RWPE1 (cell line): ENCODE data around the gene PRKN.

Experiments
- CTCF ChIA-PET: fragments of 350-600 bp; sonication (Branson Sonifier 250); formaldehyde crosslinking; extraction: SDS; loops from one replicate; lab custom pipeline; 2021; lab: Yijun Ruan, JAX
- POLR2A ChIA-PET: fragments of 400-600 bp; formaldehyde crosslinking; extraction: SDS; loops from one replicate; lab custom pipeline; 2020; ENCODE audit warnings: antibody characterized with exemption; ENCODE audit not compliant: low non-redundant PET; lab: Yijun Ruan, JAX
- DNase-seq: peaks from one replicate; pipeline ENCODE4 v3.0.0; 2012; ENCODE audit warnings: low spot score
- H3K27ac ChIP-seq: fragments of 450-650 bp; 2 replicates; pipeline ENCODE4 v1.5.1; 2017
- TF ChIP-seq, protein P1 (sequence below): fragments of 450-650 bp; conservative IDR thresholded peaks from 2 replicates; pipeline ENCODE4 v1.5.1; 2017; ENCODE audit warnings: low read depth, mild to moderate bottlenecking

The PRKN gene

DNA sequence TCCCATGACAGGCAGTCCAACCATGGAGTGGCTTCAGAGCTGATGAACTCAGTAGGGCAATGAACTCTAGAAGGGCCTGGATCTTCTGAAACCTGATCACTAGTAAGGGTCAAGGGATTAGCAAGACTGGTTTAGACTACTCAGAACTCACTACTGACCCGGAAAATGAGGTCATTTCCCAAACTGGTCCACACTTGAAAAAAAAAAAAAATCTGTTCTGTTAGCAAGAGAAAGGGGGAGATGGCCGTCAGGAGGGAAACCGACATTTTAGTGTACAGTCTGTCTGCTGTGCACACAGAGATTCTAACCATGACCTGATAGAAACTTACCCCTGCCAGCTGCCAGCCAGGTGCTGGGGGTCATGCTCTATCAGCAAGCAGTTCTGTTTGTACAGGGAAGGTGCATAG lies 1191.3 kb downstream of the PRKN start:
- H3K27ac ChIP-seq = no peak overlapping the region
- TF ChIP-seq, protein P1, sequence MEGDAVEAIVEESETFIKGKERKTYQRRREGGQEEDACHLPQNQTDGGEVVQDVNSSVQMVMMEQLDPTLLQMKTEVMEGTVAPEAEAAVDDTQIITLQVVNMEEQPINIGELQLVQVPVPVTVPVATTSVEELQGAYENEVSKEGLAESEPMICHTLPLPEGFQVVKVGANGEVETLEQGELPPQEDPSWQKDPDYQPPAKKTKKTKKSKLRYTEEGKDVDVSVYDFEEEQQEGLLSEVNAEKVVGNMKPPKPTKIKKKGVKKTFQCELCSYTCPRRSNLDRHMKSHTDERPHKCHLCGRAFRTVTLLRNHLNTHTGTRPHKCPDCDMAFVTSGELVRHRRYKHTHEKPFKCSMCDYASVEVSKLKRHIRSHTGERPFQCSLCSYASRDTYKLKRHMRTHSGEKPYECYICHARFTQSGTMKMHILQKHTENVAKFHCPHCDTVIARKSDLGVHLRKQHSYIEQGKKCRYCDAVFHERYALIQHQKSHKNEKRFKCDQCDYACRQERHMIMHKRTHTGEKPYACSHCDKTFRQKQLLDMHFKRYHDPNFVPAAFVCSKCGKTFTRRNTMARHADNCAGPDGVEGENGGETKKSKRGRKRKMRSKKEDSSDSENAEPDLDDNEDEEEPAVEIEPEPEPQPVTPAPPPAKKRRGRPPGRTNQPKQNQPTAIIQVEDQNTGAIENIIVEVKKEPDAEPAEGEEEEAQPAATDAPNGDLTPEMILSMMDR = no peak
- ChIA-PET CTCF (no interaction called here), POLR2A (no interaction called here)
- DNase-seq = no peak

DNA sequence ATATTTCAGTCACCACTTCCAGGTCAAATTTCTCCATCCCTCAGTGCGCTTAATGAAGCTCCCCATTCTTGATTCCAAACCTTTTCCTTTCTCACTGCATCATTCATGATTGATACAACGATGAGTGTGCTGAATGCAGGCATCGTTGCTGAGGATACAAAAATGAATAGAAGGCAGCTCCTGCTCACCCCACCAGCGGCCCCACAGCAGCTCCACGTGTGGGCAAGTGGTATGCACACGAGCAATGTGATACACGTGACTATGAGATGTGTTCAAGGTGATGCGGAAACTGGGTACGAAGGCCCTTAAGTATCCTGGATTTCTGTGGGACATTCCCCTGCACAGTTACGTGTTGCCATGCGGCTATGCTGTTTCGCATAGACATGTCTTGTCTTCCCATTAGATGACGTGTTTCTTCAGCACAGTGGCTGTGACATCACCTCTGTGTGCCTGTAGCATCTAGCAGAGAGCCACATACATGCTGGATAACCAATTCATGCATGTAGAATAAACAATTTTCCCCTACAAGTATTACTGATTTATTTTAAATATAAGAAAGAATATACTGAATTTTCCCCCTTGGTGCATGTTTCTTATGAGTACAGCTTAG lies 1193.2 kb downstream of the PRKN start:
- ChIA-PET POLR2A (no interaction called here), CTCF (no interaction called here)
- TF ChIP-seq, protein P1 = no peak
- no peak for DNase-seq
- no peak overlapping the region for H3K27ac ChIP-seq

DNA sequence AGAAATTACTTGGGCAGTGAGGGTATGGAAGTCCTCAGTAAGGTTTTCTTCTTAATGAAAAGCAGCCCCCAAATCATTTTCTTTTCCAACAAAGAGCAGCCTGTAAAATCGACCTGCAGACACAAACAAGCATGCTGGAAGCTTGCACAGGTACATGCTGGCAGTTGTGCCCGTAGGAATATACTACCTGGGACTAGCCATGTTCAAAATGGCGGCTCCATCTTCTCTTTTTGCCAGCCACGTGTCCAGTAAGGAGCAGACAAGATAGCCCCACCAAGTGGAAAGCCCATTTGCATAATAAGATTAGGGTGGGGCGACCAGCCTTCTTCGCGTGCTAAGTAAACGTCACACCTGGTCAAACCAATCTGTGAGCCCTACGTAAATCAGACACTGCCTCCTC lies 1194.3 kb downstream of the PRKN start:
- POLR2A ChIA-PET = no interaction called here
- CTCF ChIA-PET = interaction anchor here (0.7 kb wide), 1 partner anchor 66 kb away, joined by 4 read pairs; no protein-coding TSS in a partner anchor
- TF ChIP-seq, protein P1 = no peak
- no peak for DNase-seq
- H3K27ac ChIP-seq = no peak overlapping the region

DNA sequence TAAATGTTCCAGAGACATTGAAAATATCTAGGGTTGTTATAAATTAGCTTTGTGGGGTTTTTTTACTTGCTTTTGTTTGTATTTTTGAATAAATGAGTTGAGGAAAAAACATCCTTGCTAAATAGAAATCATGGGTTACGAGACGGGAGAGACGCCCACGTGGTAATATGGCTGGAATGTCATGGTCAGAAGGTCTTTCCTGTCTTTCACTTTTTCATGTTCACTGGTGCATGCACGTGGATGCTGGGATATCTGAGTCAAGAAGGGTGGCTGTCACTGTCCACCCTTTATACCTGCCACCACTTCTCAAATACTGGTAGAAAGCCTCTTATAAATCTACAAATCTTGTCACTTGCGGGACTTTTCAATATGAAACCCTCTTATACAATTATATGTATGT lies 1195.0 kb downstream of the PRKN start:
- TF ChIP-seq, protein P1 = no peak
- POLR2A ChIA-PET = no interaction called here
- no peak for DNase-seq
- H3K27ac ChIP-seq = no peak overlapping the region
- CTCF ChIA-PET = no interaction called here

DNA sequence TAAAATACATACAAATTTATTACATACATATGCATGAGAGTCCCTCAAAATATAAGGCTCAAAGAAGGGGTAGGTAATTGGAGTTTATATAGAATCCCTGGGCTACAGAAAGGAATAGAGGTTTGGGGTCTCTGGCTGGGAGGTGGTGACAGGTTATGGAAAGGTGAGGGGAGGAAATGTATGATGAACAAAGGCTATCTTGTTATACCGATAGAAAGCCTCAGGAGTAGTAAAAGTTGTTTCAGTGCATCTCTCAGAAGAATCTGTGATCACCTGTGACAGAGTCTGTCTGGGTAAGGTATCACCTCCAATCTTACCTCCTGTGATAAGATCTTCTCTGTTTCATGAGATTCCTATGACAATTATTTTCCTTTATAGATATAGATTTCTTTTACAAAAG lies 1200.8 kb downstream of the PRKN start:
- no peak overlapping the region for H3K27ac ChIP-seq
- TF ChIP-seq, protein P1 = no peak
- no peak for DNase-seq
- ChIA-PET POLR2A (no interaction called here), CTCF (no interaction called here)

DNA sequence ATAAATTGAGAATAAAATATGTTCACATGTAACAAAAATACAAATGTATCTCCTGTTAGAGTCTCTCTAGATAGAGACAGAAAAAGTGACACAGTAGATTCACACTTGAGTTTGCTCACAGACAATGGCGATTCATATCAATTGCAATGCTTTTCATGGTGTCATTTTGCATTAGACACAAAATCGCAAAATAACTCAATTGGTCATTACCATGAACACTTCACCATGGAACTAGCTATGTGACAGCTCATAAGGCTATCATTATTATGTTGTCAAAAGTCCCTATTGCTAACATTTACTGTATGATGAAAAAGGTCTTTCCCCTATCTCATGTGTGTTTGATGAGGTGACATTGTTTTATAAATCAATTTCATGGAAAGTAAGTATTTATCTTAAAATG lies 1204.2 kb downstream of the PRKN start:
- CTCF ChIA-PET = no interaction called here
- POLR2A ChIA-PET = no interaction called here
- TF ChIP-seq, protein P1 = no peak
- no peak for DNase-seq
- H3K27ac ChIP-seq = no peak overlapping the region
